ENCODE data around the gene ATP11C.

The ATP11C gene

GRCh38 chrX:139903210-139903609 is 29.6 kb downstream of the ATP11C start:
- DNase-seq (ENCODE audit: insufficient read length, low spot score), result no peak
- no peak for FAIRE-seq
- no peak for TF ChIP-seq CTCF (IDR thresholded peaks at IDR 0.05; ENCODE audit: insufficient read depth, missing control alignments)

- no peak for FAIRE-seq
- no peak for TF ChIP-seq CTCF (IDR thresholded peaks at IDR 0.05; ENCODE audit: insufficient read depth, missing control alignments)
- DNase-seq (ENCODE audit: insufficient read length, low spot score), result no peak
Measured at GRCh38 chrX:139902559-139902958, 30.3 kb downstream of the ATP11C start.

GRCh38 chrX:139898334-139898733 is 34.5 kb downstream of the ATP11C start:
- no peak for DNase-seq (ENCODE audit: insufficient read length, low spot score)
- TF ChIP-seq CTCF (IDR thresholded peaks at IDR 0.05; ENCODE audit: insufficient read depth, missing control alignments), result no peak
- FAIRE-seq, result no peak

- FAIRE-seq, result no peak
- no peak for TF ChIP-seq CTCF (IDR thresholded peaks at IDR 0.05; ENCODE audit: insufficient read depth, missing control alignments)
Measured at GRCh38 chrX:139892512-139892911, 40.3 kb downstream of the ATP11C start.

GRCh38 chrX:139890991-139891700 is 41.7 kb downstream of the ATP11C start:
- TF ChIP-seq CTCF (IDR thresholded peaks at IDR 0.05; ENCODE audit: insufficient read depth, missing control alignments), result no peak
- DNase-seq (ENCODE audit: insufficient read length, low spot score), result no peak
- no peak for FAIRE-seq

More at GRCh38 chrX:139892512-139892911, 40.3 kb downstream of the ATP11C start:
- DNase-seq (ENCODE audit: insufficient read length, low spot score), result no peak

- no peak for DNase-seq (ENCODE audit: insufficient read length, low spot score)
- TF ChIP-seq CTCF (IDR thresholded peaks at IDR 0.05; ENCODE audit: insufficient read depth, missing control alignments), result no peak
- FAIRE-seq, result no peak
Measured at GRCh38 chrX:139889760-139890159, 43.1 kb downstream of the ATP11C start.

- no peak for FAIRE-seq
- DNase-seq (ENCODE audit: insufficient read length, low spot score), result no peak
- TF ChIP-seq CTCF (IDR thresholded peaks at IDR 0.05; ENCODE audit: insufficient read depth, missing control alignments), result no peak
Measured at GRCh38 chrX:139883984-139884383, 48.9 kb downstream of the ATP11C start.

Measured in D721Med (cell line).